ENCODE measurements around the gene CNOT8. TPM values are rescaled to one million over a fixed set of nuclear protein-coding genes. Genes with fewer than 3 reads are reported as not detected.

The CNOT8 gene
- total RNA-seq, 1 experiment from 2014 or later: 45.6 TPM

- TF ChIP-seq CTCF (conservative IDR thresholded peaks at IDR 0.05): no peak
- H3K4me2 ChIP-seq (ENCODE audit: insufficient read depth, insufficient read length, low read length): no peak overlapping the region
- DNase-seq: no peak
- H4K20me1 ChIP-seq (ENCODE audit: control insufficient read depth, insufficient read depth, insufficient read length): no peaks in the 10 kb centered on the region
- H3K27ac Mint-ChIP-seq: no peak overlapping the region
- H3K56ac ChIP-seq (ENCODE audit: insufficient read length, low read depth, low read length): no peak overlapping the region
- no peaks in the 10 kb centered on the region for H3K9me3 ChIP-seq (ENCODE audit: control insufficient read depth, low read depth, low read length)
- no peak overlapping the region for H3K4me3 Mint-ChIP-seq
- H3K18ac ChIP-seq (ENCODE audit: insufficient read length, low read depth, low read length): no peak overlapping the region
- no peak overlapping the region for H4K8ac ChIP-seq (replicated peaks; ENCODE audit: insufficient read length, low read depth, low read length)
- H3K14ac ChIP-seq (ENCODE audit: insufficient read depth, low read length): no peak overlapping the region
- H3K4ac ChIP-seq (ENCODE audit: low read depth, low read length): no peak overlapping the region
- H3K4me1 ChIP-seq (ENCODE audit: insufficient read depth, low read length): no peaks in the 10 kb centered on the region
- no peak overlapping the region for H2BK5ac ChIP-seq (ENCODE audit: insufficient read length, low read length)
- no peak overlapping the region for H3K27ac ChIP-seq (ENCODE audit: insufficient read length, low read depth, low read length)
- no peaks in the 10 kb centered on the region for H3K27me3 Mint-ChIP-seq (ENCODE audit: low read depth)
- no peak overlapping the region for H3K23ac ChIP-seq (ENCODE audit: insufficient read length, low read depth, low read length)
- no peak overlapping the region for H2BK20ac ChIP-seq (ENCODE audit: low read depth, low read length, poor library complexity, severe bottlenecking)
- no peaks in the 10 kb centered on the region; a peak in 1 of 5 replicates for H3K9me3 Mint-ChIP-seq
- no peak overlapping the region for H2BK15ac ChIP-seq (ENCODE audit: low read depth, low read length)
- H3K79me1 ChIP-seq (ENCODE audit: insufficient read depth, low read depth, low read length, poor library complexity, severe bottlenecking): no peaks in the 10 kb centered on the region
- no peaks in the 10 kb centered on the region for H3K27me3 ChIP-seq (ENCODE audit: insufficient read depth, low read length)
- H3K4me1 Mint-ChIP-seq: peaks cover 6 to 13% of the 10 kb centered on the region in 2 experiments
- no peak overlapping the region for H2BK120ac ChIP-seq (ENCODE audit: low read depth, low read length, poor library complexity, severe bottlenecking)
- no CpG with 5 or more reads among the region's 2 CpGs for WGBS (ENCODE audit: extremely low coverage, insufficient read length, low lambda C conversion rate)
- H2BK12ac ChIP-seq (ENCODE audit: insufficient read length, low read depth, low read length): no peak overlapping the region
- H3K36me3 Mint-ChIP-seq (ENCODE audit: insufficient read depth in 1 of 3, low read depth in 3 of 3): peaks cover 11 to 61% (median 40%) of the 10 kb centered on the region in 3 experiments; a peak in 6 of 7 replicates
- no peak overlapping the region for H3K9ac ChIP-seq (ENCODE audit: extremely low read depth, insufficient read length, low read length)
- H4K5ac ChIP-seq (ENCODE audit: insufficient read length, low read depth, low read length): no peak overlapping the region
- no peak overlapping the region for H4K91ac ChIP-seq (ENCODE audit: insufficient read length, low read depth, low read length)
- no peaks in the 10 kb centered on the region for H3K23me2 ChIP-seq (ENCODE audit: insufficient read length, low read depth, low read length, poor library complexity, severe bottlenecking)
- no peaks in the 10 kb centered on the region for H3K79me2 ChIP-seq (ENCODE audit: insufficient read depth, low read length)
- no peak overlapping the region for H3T11ph ChIP-seq (ENCODE audit: low read length)
- no peak overlapping the region for H2AFZ ChIP-seq (ENCODE audit: low read length)
- H2AK5ac ChIP-seq (ENCODE audit: insufficient read length, low read length): no peak overlapping the region
Measured at GRCh38 chr5:154824070-154824469, 34.4 kb upstream of the CNOT8 start.
